Parathyroid adenoma (tissue), 2 donors: ENCODE results near the gene EXD3.

Experiments
- H2AFZ ChIP-seq: fragments of 300-600 bp; sonication (generic); one replicate; pipeline ENCODE4 v1.7.0; 2017; ENCODE audit warnings: antibody characterized with exemption, mild to moderate bottlenecking
- H3K27ac ChIP-seq: fragments of 300-600 bp; sonication (generic); one replicate; pipeline ENCODE4 v1.7.0; 2017
- H3K27me3 ChIP-seq: fragments of 300-600 bp; sonication (generic); one replicate; pipeline ENCODE4 v1.7.0; 2017; ENCODE audit warnings: low read length; ENCODE audit not compliant: control insufficient read depth, insufficient read depth
- H3K36me3 ChIP-seq: fragments of 300-600 bp; sonication (generic); one replicate; pipeline ENCODE4 v1.7.0; 2017; ENCODE audit warnings: low read length; ENCODE audit not compliant: control insufficient read depth, insufficient read depth
- H3K4me1 ChIP-seq: fragments of 300-600 bp; sonication (generic); one replicate; pipeline ENCODE4 v1.7.0; 2017; ENCODE audit warnings: control low read depth
- H3K4me2 ChIP-seq: fragments of 300-600 bp; sonication (generic); one replicate; pipeline ENCODE4 v1.7.0; 2017; ENCODE audit warnings: low read length
- H3K4me3 ChIP-seq: fragments of 300-600 bp; sonication (generic); one replicate; pipeline ENCODE4 v1.7.0; 2017; ENCODE audit warnings: low read depth, low read length
- H3K79me2 ChIP-seq: fragments of 300-600 bp; sonication (generic); one replicate; pipeline ENCODE4 v1.7.0; 2017; ENCODE audit warnings: control low read depth
- H3K9ac ChIP-seq: fragments of 300-600 bp; sonication (generic); one replicate; pipeline ENCODE4 v1.7.0; 2017; ENCODE audit warnings: mild to moderate bottlenecking
- H3K9me3 ChIP-seq: fragments of 300-600 bp; sonication (generic); one replicate; pipeline ENCODE4 v1.7.0; 2017; ENCODE audit warnings: low read length; ENCODE audit not compliant: control insufficient read depth
- TF ChIP-seq, protein P1 (sequence below): fragments of 300-600 bp; sonication (generic); IDR thresholded peaks from one replicate; pipeline ENCODE4 v1.7.0; 2017; ENCODE audit warnings: antibody characterized with exemption, mild to moderate bottlenecking
- donor health status: primary hyperparathyroidism.

EXD3 gene

DNA sequence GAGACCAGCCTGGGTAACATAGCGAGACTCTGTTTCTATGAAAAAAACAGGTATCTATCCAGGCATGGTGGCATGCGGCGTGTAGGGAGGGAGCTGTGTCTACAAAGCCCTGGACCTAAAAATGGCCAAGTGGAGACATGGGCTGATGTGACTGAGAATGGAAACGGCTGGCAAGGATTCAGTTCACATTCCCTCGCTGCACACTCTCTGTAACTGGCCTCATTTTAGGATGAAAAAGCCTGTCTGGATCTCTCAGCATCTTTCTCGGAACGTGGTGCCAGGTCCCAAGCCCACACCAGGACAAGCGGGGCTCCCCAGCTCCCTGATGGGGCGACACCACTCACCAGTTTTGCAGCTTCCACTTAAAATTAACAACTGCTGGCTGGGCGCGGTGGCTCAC lies 13.4 kb downstream of the EXD3 start:
- Histone ChIP-seq H3K36me3 (no peaks in the 10 kb centered on the region), H2AFZ (no peak overlapping the region), H3K27ac (no peak overlapping the region), H3K9ac (no peak overlapping the region), H3K9me3 (no peaks in the 10 kb centered on the region), H3K79me2 (peaks cover under 1% of the 10 kb centered on the region), H3K4me2 (no peak overlapping the region), H3K4me1 (no peaks in the 10 kb centered on the region), H3K4me3 (no peak overlapping the region), H3K27me3 (no peaks in the 10 kb centered on the region)
- TF ChIP-seq, protein P1, sequence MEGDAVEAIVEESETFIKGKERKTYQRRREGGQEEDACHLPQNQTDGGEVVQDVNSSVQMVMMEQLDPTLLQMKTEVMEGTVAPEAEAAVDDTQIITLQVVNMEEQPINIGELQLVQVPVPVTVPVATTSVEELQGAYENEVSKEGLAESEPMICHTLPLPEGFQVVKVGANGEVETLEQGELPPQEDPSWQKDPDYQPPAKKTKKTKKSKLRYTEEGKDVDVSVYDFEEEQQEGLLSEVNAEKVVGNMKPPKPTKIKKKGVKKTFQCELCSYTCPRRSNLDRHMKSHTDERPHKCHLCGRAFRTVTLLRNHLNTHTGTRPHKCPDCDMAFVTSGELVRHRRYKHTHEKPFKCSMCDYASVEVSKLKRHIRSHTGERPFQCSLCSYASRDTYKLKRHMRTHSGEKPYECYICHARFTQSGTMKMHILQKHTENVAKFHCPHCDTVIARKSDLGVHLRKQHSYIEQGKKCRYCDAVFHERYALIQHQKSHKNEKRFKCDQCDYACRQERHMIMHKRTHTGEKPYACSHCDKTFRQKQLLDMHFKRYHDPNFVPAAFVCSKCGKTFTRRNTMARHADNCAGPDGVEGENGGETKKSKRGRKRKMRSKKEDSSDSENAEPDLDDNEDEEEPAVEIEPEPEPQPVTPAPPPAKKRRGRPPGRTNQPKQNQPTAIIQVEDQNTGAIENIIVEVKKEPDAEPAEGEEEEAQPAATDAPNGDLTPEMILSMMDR = no peak

DNA sequence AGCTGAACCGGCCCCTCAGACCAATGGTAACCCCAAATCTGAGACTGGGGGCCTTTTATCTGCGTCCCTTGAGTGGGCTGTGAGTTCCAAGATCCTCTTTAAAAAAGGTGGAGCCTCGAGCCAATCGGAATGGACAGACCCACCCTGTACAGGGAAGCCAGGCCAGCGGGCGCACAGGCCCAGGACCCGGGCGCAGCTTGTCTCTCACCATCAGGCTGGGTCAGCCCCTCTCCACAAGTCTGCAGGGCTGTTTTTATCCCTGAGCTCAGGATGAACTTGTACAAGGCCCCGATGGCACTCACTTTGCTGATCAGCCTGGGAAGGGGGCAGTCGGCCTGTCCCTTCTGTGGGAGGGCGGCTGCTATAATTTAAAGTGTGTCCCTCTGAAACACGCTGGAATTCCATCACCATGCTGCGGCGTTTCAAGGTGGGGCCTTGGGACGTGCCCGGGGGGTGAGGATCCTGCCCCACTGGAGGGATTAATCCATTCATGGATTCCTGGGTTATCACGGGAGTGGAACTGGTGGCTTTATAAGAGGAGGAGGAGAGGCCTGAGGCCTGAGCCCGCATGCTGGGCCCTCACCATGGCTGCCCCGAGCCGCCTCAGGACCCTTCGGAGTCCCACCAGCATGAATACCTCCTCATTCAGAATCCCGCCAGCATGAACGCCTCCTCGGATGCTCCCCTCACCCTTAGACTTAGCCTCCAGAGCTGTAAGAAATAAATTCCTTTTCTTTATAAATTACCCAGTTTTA lies 14.1 kb downstream of the EXD3 start:
- TF ChIP-seq, protein P1 = no peak
- H2AFZ ChIP-seq = no peak overlapping the region
- no peaks in the 10 kb centered on the region for H3K27me3 ChIP-seq
- no peaks in the 10 kb centered on the region for H3K9me3 ChIP-seq
- no peak overlapping the region for H3K9ac ChIP-seq
- H3K4me3 ChIP-seq = no peak overlapping the region
- H3K36me3 ChIP-seq = no peaks in the 10 kb centered on the region
- H3K79me2 ChIP-seq = no peaks in the 10 kb centered on the region
- no peak overlapping the region for H3K4me2 ChIP-seq
- H3K27ac ChIP-seq = no peak overlapping the region
- H3K4me1 ChIP-seq = no peaks in the 10 kb centered on the region

DNA sequence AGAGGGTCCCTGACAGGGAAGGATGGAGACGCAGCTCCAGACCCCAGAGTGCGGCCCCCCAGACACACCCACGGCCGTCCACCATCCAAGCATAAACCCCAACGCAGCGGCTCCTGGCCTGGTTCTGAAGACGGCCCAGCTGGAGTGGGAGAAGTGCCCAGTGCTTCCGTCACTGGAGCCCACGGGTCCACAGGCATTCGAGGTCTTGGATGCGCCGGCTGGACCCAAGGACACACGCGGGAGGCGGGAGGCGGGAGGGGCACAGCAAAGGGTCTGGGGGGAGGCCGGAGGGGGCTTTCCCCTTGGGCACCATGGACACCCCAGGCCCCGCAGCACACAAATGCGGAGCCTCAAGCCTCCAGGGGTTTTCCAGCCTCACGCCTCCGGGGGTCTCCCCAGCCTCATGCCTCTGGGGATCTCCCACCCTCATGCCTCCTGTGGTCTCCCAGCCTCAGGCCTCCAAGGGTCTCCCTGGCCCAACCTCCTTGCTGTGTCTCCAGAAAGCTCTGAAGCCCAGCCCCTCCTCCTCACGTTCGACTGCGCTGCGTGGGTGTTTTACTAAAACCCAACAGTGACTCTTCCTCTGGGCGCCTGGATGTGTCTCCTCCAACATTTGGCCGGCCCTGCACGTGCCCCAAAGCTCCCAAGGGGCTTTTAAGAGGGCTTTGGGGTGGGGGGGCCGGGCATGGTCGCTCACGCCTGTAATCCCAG lies 15.2 kb downstream of the EXD3 start:
- Histone ChIP-seq H3K27me3 (no peaks in the 10 kb centered on the region), H3K9ac (no peak overlapping the region), H3K79me2 (no peaks in the 10 kb centered on the region), H3K4me2 (peak overlapping the region; percentile 57), H3K9me3 (no peaks in the 10 kb centered on the region), H3K4me3 (no peak overlapping the region), H3K36me3 (no peaks in the 10 kb centered on the region), H3K27ac (no peak overlapping the region), H3K4me1 (no peaks in the 10 kb centered on the region), H2AFZ (peak overlapping the region; percentile 64)
- TF ChIP-seq, protein P1 = no peak

DNA sequence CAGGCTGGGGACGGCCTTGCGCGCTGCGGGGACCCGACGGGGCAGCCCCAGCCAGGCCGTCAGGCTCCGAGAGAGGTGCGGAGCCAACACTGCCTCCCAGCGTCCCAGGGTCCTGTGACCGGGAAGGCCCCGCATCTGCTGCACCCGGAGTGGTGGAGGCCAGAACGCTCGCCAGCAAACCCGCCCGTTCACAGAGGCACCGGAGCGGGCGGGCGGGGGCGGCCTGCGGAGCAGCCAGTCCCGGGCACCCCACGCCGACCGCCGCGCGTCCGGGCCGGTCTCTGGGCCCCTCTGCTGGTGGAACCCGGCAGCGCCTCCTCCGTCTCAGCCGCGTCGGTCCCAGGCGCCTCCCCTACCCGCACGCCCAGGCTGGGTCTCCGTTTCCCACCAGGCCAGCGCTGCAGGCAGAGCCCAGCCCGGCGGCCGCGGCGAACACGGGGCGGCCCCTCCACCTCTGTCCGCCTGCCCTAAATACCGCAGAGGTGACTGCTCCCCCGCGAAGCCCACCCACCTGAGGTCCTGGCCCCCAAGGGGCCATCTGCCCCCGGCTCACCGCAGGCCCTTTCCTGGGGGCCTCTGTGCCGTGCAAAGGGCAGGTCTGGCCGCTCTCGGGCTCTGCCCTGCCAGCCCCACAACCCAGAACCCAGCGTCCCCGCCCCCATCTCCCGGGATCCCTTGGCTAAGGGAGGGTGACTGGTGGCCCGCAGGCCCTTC lies 15.9 kb downstream of the EXD3 start:
- TF ChIP-seq, protein P1 = peak; percentile 52
- no peaks in the 10 kb centered on the region for H3K36me3 ChIP-seq
- peak overlapping the region; percentile 57 for H3K4me2 ChIP-seq
- no peaks in the 10 kb centered on the region for H3K9me3 ChIP-seq
- H3K9ac ChIP-seq = no peak overlapping the region
- no peaks in the 10 kb centered on the region for H3K79me2 ChIP-seq
- H2AFZ ChIP-seq = peak overlapping the region; percentile 64
- peak overlapping the region; percentile 34 for H3K4me3 ChIP-seq
- H3K27me3 ChIP-seq = no peaks in the 10 kb centered on the region
- no peaks in the 10 kb centered on the region for H3K4me1 ChIP-seq
- no peak overlapping the region for H3K27ac ChIP-seq
